HG02610 (cell line): Measurements from ENCODE around the gene SLC49A4.
A peak's percentile ranks its signal among the peaks of the same experiment; 100 is the strongest.

Source experiments
- ATAC-seq: cut with Tn5 transposase; IDR thresholded peaks from one replicate; pipeline ENCODE4 v1.9.1; 2021; ENCODE audit warnings: mild to moderate bottlenecking, moderate library complexity; ENCODE audit not compliant: unreplicated experiment

SLC49A4 gene

DNA sequence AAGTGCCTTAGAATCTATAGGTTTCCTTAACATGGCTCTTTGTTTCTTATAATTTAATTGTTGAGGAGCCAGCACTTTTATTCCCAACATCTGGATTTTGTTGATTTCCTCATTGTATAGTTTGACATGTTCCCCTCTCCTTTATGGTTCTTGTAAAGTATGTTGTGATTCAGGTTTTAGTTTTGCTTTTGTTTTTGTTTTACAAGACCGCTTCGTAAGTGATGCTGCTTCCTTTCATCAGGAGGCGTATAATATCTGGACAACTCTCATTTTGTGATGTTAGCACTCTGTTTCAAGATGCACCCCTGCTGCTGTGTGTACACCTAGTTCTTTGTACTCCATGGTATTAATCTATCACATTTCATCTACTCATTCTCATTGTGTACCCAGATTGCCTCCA lies 48.7 kb downstream of the SLC49A4 start:
- ATAC-seq, result no peak

GRCh38 chr3:122857019-122857418 lies 62.1 kb downstream of the SLC49A4 start:
- ATAC-seq, result no peak

DNA sequence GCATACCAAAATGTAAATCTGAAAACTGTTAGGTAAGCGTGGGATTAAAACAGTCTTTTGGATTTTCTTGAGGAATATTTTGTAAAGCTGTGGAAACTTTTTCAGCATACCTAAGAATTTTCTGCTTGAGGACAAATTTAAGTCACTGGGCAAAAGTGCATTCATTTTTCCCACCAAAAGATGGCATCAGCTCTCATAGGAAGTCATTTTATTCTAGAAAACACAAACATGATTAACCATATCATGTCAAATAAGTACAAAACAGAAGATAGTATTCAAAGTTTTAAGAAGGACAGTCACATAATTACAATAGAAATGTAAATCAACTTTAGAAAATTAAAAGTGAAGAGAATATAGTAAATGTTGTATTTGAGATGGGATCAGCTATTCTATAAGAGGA lies 63.5 kb downstream of the SLC49A4 start:
- no peak for ATAC-seq

DNA sequence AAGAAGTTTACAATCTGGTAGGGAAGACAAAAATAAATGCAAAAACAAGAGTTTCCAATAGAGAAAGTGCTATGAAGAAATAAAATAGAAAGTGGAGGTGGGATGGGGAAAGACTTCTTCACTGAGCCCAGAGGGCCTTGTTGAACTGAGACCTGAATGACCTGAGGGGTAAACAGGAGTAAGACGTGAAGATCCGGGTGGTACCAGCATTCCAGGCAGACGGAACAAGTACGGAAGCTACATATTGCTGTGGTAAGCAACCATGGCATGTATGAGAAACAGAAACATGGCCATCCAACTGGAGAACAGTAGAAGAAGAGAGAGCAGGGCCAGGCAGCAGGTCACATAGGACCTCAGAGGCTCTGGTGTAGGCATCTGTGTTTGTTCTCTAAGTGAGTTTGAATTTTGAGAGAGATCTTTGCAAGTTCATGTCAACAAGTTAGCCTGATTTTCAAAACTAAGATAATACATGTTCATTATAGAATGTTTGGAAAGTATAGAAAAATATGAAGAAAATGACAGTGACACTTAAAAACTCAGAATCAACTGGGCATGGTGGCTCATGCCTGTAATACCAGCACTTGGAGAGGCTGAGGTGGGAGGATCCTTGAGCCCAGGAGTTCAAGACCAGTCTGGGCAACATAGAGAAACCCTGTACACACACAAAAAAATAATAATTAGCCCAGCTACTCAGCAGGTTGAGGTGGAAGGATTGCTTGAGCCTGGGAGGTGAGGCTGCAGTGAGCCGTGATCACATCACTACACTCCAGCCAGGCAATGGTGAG lies 64.3 kb downstream of the SLC49A4 start:
- ATAC-seq, result no peak

DNA sequence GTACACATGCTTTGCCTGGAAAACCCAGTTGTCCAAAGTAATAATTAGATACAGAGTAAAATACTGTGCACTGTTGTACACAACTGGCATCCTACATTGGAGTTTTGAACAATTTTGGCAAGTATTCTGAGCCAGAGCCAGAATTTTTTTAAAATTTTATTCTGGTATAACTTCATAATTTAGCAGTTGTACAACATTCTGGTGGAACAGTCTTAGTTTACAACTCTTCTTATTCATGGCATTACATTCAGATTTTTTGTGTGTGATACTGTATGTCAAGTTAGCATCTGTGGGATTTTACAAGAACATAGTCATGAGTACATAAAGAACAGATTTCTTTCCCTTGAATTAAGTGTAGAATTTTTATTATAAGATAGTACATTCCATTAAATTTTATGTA lies 67.5 kb downstream of the SLC49A4 start:
- no peak for ATAC-seq

DNA sequence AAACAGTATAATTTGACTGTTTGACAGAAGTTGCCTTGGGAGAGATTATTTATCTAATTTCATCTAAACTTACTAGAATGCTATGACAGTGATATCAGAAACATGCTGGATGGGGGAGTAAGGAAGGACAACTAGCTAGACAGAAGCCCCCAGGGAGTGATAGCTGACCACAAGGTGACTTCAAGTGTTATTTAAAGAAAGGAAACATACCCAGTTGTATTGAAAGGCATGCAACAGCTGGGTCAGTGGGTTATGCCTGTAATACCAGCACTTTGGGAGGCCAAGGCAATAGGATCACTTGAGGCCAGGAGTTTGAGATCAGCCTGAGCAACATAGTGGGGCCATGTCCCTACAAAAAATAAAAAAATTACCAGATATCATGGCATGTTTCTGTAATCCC lies 69.6 kb downstream of the SLC49A4 start:
- ATAC-seq, result peak; percentile 59

DNA sequence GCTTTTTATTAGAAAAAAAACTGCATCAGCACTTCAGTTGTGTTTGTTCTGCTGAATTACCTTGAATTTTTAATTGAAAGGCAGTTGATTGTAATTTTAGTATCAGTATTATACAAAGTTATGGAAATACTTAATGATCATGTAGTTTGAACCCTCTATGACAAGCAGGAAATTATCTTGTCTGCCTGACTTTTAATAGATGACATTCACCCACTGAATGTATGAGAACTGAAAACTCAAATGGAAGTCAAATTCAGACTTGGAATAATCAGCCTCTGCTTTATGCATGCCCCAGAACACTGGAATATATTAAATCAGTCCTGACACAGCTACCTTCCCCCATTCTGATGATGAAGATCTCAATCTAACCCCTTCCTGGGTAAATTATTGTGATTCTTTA lies 73.5 kb downstream of the SLC49A4 start:
- ATAC-seq, result no peak

- ATAC-seq, result no peak
These were observed 79.1 kb downstream of the SLC49A4 start for GRCh38 chr3:122873741-122874515.

DNA sequence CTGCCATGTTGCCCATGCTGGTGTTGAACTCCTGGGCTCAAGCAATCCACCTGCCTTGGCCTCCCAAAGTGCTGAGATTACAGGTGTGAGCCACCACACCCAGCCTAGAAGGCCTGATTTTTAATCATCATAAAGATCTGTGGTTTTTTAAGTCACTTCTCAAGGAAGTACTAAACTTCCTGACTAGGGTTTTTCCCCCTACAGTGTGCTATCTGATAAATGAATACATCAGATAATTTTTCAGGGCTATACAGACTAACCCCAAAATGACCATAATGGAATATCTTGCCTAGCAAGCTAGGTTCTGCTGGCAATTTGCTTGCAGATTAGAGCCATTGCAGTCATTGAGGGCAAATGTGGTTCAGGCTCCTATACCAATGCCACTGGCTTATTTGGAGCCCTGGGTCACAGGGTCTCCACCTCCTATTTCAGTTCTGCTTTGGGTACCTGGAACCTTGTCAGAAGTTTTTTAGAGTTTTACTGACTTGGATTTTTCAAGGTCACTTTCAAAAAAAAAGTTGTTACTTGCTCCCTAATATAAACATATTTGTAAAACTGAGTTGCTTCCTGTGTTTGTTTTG lies 80.8 kb downstream of the SLC49A4 start:
- ATAC-seq, result no peak

- ATAC-seq, result no peak
These were observed 85.3 kb downstream of the SLC49A4 start for GRCh38 chr3:122880173-122880572.

DNA sequence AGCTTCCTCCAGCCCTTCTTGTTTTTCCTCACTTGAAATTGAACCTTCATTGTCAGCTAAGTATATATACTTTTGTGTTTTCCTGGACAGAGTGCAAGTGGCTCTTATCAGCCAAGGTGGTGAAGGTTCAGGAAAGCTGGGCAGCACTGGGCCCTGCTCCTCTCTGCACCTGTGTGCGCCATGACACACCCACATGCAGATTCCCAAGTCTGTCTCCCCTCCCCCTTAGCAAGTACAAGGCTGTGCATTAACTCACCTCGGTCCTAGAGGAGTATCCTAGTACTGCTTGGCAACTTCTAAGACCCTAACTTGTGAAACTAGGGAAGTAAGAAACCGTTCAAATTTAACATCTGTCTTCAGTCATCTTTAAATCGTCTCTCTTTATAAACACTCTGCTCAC lies 85.8 kb downstream of the SLC49A4 start:
- ATAC-seq, result no peak

- no peak for ATAC-seq
These were observed 87.6 kb downstream of the SLC49A4 start for GRCh38 chr3:122882361-122882947.

DNA sequence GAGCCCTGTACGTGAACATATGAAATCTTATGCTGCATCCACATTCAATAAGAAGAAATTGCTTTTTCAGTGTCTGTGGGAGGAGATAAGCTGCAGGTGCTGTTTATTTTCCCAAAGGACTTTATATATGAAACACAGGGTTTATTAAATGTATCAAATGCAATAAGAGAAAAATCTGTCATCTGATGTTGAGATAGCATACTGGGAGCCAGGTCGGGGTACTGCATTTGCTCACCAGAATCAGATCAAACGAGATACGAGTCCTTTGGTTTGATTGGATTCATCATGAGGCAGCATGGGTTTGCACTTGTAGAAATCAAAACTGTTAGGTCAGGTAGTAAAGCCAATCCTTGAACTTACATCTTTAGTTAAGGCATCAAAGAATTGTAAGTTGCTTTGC lies 91.4 kb downstream of the SLC49A4 start:
- no peak for ATAC-seq

DNA sequence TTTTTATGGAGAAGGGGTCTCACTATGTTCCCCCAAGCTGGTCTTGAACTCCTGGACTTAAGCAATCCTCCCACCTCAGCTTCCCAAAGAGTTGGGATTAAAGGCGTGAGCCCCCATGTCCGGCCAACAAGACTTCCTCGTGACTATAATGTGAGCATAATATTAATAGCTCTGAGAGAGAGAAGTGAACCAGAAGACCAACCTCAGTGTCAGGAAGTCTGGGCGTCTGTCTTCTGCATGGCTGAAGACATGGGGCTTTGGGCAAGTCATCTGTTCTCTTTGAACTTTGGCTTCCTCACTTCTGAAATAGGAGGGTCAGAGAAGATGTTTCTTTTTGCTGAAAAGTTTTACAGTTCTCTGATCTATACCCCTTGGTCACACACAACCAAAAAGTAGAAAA lies 92.1 kb downstream of the SLC49A4 start:
- ATAC-seq, result no peak

GRCh38 chr3:122890077-122890719 lies 95.3 kb downstream of the SLC49A4 start:
- peak; percentile 84 for ATAC-seq

- no peak for ATAC-seq
These were observed 95.9 kb downstream of the SLC49A4 start for GRCh38 chr3:122890720-122891220.

- ATAC-seq, result no peak
These were observed 97.5 kb downstream of the SLC49A4 start for GRCh38 chr3:122892118-122892960.

DNA sequence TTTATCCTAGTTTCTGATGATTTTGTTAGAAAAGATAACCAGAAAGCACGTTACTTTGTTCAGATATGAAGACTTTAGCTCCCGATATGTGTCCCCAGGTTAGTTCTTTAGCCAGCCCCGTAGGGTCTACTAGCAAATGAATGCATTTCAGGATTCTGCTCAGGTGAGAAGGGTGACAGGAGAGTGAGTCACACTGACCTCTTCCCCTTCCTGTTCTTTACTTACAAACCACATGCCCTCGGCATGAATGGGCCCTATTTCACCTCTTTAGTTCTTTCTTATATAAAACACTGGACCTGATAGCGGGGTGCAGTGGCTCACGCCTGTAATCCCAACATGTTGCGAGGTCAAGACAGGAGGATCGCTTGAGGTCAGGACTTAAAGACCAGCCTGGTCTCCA lies 98.4 kb downstream of the SLC49A4 start:
- ATAC-seq, result peak; percentile 58

DNA sequence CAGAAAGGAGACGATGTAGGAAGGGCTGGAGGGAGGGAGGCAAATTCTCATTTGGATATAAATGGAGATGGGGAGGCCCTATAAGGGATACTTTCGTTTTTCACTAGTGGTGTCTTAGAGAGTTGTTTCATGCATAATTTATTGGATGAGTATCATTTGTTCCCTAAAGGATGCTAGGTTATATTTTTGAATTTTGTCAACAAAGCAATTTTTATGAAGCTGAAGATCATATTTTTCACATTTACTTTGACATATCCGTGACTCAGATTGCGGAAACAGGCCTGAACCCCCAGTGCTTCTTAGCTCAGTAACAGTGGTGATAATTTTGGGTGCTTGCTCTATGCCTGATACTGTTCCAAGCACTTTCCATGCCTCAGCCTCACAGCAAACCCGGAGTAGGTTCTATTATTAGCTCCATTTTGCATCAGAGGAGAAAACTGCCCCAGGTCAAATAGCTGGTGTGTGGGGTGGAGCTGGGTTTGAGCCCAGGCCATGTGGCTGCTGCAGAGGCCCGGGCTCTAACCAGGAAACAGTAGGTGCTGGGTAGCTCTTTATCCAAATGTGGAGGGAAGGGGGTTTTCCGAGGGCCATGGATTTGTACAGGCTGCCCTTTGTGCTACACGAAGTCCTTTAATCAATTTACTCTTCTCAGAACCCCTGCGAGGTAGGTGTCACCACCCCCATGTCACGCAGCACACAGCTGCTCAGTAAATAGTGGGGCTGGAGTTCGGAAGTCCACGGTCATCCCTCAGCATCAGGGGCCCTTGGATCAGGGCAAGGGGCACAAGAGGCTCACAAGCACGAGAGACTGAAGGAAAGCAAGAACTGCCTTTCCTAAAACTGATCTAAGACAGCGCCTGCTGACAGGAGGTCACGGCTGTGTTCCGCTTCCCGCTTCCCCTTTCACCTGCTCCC lies 99.1 kb downstream of the SLC49A4 start:
- ATAC-seq, result no peak
